Right atrium auricular region (tissue), 2 donors: ENCODE measurements around the gene ADD2. TPM values are rescaled to one million over a fixed set of nuclear protein-coding genes. Genes with fewer than 3 reads are reported as not detected.

Experiments used
- DNase-seq: peaks from one replicate; pipeline ENCODE4 v3.0.0-alpha.2; 2019; ENCODE audit warnings: low spot score
- H3K27ac ChIP-seq, 2 donors: fragments of 200-600 bp; sonication (generic); 1 replicate in 1 of 2; 2 replicates in 1 of 2; pipeline ENCODE4 v1.5.1; 2016 to 2019
- H3K27me3 ChIP-seq, 2 donors: fragments of 200-600 bp; sonication (generic); one replicate each; pipeline versions ENCODE4 v1.5.1 to v1.6.0; 2017 to 2019
- H3K36me3 ChIP-seq: fragments of 200-600 bp; sonication (generic); one replicate; pipeline ENCODE4 v1.5.1; 2016
- H3K4me1 ChIP-seq, 2 donors: fragments of 200-600 bp; sonication (generic); one replicate each; pipeline versions ENCODE4 v1.5.1 to v1.6.0; 2017 to 2019
- H3K4me3 ChIP-seq, 2 donors: fragments of 200-600 bp; sonication (generic); 1 replicate in 1 of 2; 2 replicates in 1 of 2; pipeline ENCODE4 v1.5.1; 2017 to 2019; ENCODE audit warnings: mild to moderate bottlenecking in 1 of 2, moderate library complexity in 1 of 2
- H3K9me3 ChIP-seq, 2 donors: fragments of 200-600 bp; sonication (generic); one replicate each; pipeline ENCODE4 v1.5.1; 2019
- total RNA-seq, 2 donors: library from RNA; depleted of rRNA; stranded (reverse); fragments of >200 nt; gene quantifications; one replicate each; pipeline ENCODE4 v1.1.0, GENCODE V29; 2016
- TF ChIP-seq, protein P1 (sequence below), 2 donors: fragments of 200-600 bp; sonication (generic); IDR thresholded peaks; one replicate each; pipeline ENCODE4 v1.5.1; 2019; ENCODE audit warnings: antibody characterized with exemption in 2 of 2

ADD2 gene
- total RNA-seq, 2 donors from 2014 or later, result 1.1 to 1.4 TPM

DNA sequence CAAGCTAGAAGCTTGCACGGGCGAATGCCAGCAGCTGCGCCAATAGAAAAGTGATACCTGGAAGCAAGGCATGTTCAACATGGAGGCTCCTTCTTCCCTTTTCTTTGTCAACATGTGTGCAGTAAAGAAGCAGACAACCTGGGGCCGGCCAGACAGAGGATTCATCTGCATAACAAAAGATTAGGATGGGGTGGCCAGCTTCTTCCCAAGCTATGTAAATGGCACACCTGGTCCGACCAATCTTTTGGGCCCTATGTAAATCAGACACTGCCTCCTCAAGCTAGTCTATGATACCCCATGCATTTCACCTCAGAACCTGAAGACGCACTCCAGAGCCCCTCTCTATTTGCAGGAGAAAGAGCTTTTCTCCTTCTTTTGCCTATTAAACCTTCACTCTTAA, 148.0 kb downstream of the ADD2 start:
- H3K27ac ChIP-seq, result no peak overlapping the region
- no peak for DNase-seq
- no peaks in the 10 kb centered on the region for H3K4me1 ChIP-seq
- TF ChIP-seq, protein P1, sequence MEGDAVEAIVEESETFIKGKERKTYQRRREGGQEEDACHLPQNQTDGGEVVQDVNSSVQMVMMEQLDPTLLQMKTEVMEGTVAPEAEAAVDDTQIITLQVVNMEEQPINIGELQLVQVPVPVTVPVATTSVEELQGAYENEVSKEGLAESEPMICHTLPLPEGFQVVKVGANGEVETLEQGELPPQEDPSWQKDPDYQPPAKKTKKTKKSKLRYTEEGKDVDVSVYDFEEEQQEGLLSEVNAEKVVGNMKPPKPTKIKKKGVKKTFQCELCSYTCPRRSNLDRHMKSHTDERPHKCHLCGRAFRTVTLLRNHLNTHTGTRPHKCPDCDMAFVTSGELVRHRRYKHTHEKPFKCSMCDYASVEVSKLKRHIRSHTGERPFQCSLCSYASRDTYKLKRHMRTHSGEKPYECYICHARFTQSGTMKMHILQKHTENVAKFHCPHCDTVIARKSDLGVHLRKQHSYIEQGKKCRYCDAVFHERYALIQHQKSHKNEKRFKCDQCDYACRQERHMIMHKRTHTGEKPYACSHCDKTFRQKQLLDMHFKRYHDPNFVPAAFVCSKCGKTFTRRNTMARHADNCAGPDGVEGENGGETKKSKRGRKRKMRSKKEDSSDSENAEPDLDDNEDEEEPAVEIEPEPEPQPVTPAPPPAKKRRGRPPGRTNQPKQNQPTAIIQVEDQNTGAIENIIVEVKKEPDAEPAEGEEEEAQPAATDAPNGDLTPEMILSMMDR (IDR thresholded peaks at IDR 0.05), result no peak
- no peaks in the 10 kb centered on the region for H3K27me3 ChIP-seq
- no peaks in the 10 kb centered on the region for H3K9me3 ChIP-seq
- H3K36me3 ChIP-seq, result no peaks in the 10 kb centered on the region
- no peak overlapping the region for H3K4me3 ChIP-seq

DNA sequence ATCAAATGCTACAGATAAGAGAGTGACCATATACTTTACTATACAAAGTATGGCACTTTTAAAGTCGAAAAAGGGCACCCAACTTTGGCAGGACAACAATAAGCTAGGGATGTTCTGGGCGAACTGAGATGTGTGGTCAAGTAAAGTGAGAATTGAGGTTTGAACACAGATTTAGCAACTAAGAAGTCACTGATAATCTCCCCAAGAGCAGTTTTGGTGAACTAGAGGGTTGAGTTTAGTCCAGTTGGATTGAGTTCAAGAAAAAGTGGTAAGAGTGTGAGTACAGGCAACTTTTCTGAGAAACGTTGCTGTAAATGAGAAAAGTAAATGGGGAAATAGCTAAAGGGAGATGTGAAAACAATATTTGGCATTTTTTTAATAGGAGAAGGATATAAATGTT, 148.8 kb downstream of the ADD2 start:
- DNase-seq, result no peak
- Histone ChIP-seq H3K27ac (no peak overlapping the region), H3K4me3 (no peak overlapping the region), H3K9me3 (no peaks in the 10 kb centered on the region), H3K27me3 (no peaks in the 10 kb centered on the region), H3K36me3 (no peaks in the 10 kb centered on the region), H3K4me1 (no peaks in the 10 kb centered on the region)
- TF ChIP-seq, protein P1 (IDR thresholded peaks at IDR 0.05), result no peak

DNA sequence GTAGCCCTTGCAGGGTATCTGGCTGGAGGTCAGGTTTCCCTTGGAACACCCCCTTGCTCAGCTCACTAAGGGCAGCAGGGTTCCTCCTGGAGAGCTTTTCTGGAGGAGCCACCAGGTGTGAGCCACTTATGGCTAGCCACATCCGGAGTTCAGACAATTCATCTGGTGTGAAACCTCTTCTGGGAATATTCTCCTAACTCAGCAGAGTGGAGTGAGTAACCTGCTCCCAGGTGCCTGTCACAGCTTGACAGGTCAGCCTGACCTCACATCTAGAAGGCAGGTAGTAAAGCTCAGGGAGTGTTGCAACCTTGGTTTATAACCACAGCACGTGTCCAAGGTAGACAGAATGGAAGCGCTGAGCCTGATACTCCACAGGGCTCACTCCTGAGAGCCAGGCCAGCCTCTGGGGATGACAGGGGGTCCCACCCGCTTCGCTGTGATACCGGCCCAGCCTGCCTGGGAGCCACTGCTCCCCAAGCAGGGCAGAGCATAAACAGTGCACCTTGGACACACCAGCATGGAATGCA, 151.8 kb downstream of the ADD2 start:
- Histone ChIP-seq H3K27ac (no peak overlapping the region), H3K9me3 (no peaks in the 10 kb centered on the region), H3K4me1 (no peaks in the 10 kb centered on the region), H3K27me3 (no peaks in the 10 kb centered on the region), H3K36me3 (no peaks in the 10 kb centered on the region), H3K4me3 (no peak overlapping the region)
- DNase-seq, result no peak
- TF ChIP-seq, protein P1 (IDR thresholded peaks at IDR 0.05), result no peak

DNA sequence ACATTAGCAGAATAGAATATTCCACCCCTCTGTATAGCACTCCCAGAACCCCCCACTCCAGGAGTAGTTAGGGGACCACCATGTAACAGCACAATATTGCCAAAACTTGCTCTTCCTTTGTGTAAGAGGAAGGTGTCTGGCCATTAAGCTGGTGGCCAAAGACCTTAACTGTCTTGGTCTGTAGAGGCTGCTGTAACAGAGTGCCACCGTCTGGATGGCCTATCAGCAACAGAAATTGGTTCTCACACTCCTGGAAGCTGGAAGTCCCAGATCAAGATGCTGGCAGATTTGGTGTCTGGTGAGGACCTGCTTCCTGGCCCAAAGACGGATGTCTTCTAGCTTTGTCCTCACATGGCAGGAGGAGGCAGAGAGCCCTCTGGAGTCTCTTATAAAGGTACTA, 152.8 kb downstream of the ADD2 start:
- H3K27ac ChIP-seq, result no peak overlapping the region

DNA sequence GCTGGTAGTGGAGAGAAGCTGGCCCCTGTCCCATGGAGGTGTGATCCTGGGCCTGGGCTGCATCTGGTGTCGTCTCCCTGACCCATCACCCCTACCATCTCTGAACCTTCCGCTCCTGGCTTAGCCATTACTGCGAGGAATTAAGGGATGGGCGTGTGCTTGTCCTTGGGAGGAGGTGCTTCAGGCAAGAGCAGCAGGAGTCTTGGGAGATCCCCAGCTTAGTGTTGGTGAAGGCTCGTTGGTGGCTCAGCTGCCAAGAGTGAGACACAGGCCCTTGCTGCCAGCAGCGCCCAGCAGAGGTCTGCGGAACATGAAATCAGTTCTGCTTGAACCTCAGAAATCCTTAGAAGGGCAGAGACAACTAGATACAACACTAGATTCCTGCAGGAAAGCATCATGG, 154.5 kb downstream of the ADD2 start:
- Histone ChIP-seq H3K4me1 (no peaks in the 10 kb centered on the region), H3K27ac (no peak overlapping the region), H3K9me3 (no peaks in the 10 kb centered on the region), H3K27me3 (no peaks in the 10 kb centered on the region), H3K36me3 (no peaks in the 10 kb centered on the region), H3K4me3 (no peak overlapping the region)
- TF ChIP-seq, protein P1 (IDR thresholded peaks at IDR 0.05), result no peak
- no peak for DNase-seq

More for the DNA sequence above, 152.8 kb downstream of the ADD2 start:
- H3K27me3 ChIP-seq, result no peaks in the 10 kb centered on the region
- no peaks in the 10 kb centered on the region for H3K36me3 ChIP-seq
- DNase-seq, result no peak
- no peaks in the 10 kb centered on the region for H3K4me1 ChIP-seq
- no peak overlapping the region for H3K4me3 ChIP-seq
- TF ChIP-seq, protein P1 (IDR thresholded peaks at IDR 0.05), result no peak
- no peaks in the 10 kb centered on the region for H3K9me3 ChIP-seq

DNA sequence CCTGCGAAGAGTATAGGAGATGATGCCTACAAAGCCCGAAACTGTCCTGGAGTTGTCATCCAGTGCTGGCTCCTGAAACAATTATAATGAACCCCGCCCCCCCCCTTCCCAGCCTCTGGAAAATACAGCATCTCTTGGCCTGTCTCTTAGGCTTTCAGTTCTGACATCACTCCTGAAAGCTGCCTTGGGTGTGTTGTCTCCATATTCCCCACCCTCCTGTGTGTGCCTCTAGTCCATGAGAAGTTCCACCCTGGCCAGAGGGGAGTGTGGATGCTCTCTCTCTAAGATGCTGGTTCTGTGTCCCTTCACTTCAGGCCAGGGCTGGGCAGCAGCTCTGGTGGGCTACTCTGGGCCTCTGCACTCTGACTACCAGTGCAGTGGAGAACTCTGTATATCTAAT, 155.4 kb downstream of the ADD2 start:
- H3K4me1 ChIP-seq, result no peaks in the 10 kb centered on the region
- no peak overlapping the region for H3K27ac ChIP-seq
- no peaks in the 10 kb centered on the region for H3K27me3 ChIP-seq
- TF ChIP-seq, protein P1 (IDR thresholded peaks at IDR 0.05), result no peak
- no peak for DNase-seq
- no peaks in the 10 kb centered on the region for H3K9me3 ChIP-seq
- no peak overlapping the region for H3K4me3 ChIP-seq
- H3K36me3 ChIP-seq, result no peaks in the 10 kb centered on the region
